ENCODE results near the gene GTPBP6. TPM values are rescaled to one million over a fixed set of nuclear protein-coding genes. Genes with fewer than 3 reads are reported as not detected.
A peak's percentile ranks its signal among the peaks of the same experiment; 100 is the strongest.

GTPBP6 gene
- total and polyA plus RNA-seq, 2 experiments from 2014 or later, result 41.4 to 66.8 TPM

GRCh38 chrX:276581-277201 is 41.9 kb downstream of the GTPBP6 start:
- H3K36me3 ChIP-seq (ENCODE audit: insufficient read depth), result no peaks in the 10 kb centered on the region; the same call in 1 of the 2 replicates
- H3K9me2 ChIP-seq (ENCODE audit: insufficient read depth), result no peaks in the 10 kb centered on the region
- H3K79me2 ChIP-seq (replicated peaks; ENCODE audit: insufficient read depth), result peaks cover 22% of the 10 kb centered on the region
- no peaks in the 10 kb centered on the region for H4K20me1 ChIP-seq (replicated peaks; ENCODE audit: insufficient read depth)
- no peak for TF ChIP-seq JUNB (IDR thresholded peaks at IDR 0.05; ENCODE audit: unreplicated experiment)
- no peak for TF ChIP-seq NANOG (IDR thresholded peaks at IDR 0.05; ENCODE audit: borderline replicate concordance)
- no peak for TF ChIP-seq ETS1 (IDR thresholded peaks at IDR 0.05)
- TF ChIP-seq ZNF114 (CRISPR knock-in tag; IDR thresholded peaks at IDR 0.05), result no peak
- TF ChIP-seq STAT1 (IDR thresholded peaks at IDR 0.05; ENCODE audit: unreplicated experiment), result no peak
- TF ChIP-seq REST (IDR thresholded peaks at IDR 0.05; ENCODE audit: unreplicated experiment), result no peak
- no peak for TF ChIP-seq EZH2 (IDR thresholded peaks at IDR 0.05; ENCODE audit: low read depth, unreplicated experiment)
- TF ChIP-seq POLR2AphosphoS5 (IDR thresholded peaks at IDR 0.05; ENCODE audit: low read depth), result no peak; the same call in 1 of the 2 replicates
- TF ChIP-seq CTCF (conservative IDR thresholded peaks at IDR 0.05; ENCODE audit: low read depth in 2 of 2), result no peak; a peak in 1 of 4 replicates
- no peak for TF ChIP-seq ZNF331 (CRISPR knock-in tag; IDR thresholded peaks at IDR 0.05; ENCODE audit: low read depth)
- no peak for TF ChIP-seq CREB1 (CRISPR knock-in tag; IDR thresholded peaks at IDR 0.05; ENCODE audit: low read depth)
- no peak for TF ChIP-seq EZH2phosphoT487 (IDR thresholded peaks at IDR 0.05; ENCODE audit: unreplicated experiment)
- TF ChIP-seq ZNF462 (CRISPR knock-in tag; IDR thresholded peaks at IDR 0.05), result no peak
- Mint-ChIP-seq H3K9me3 (peaks cover 12% of the 10 kb centered on the region), H3K27me3 (ENCODE audit: insufficient read depth, low read depth, poor library complexity) (peaks cover 21% of the 10 kb centered on the region), H3K36me3 (ENCODE audit: low read depth) (peaks cover 19% of the 10 kb centered on the region), H3K4me3 (peak overlapping the region; percentile 75), H3K27ac (no peak overlapping the region), H3K4me1 (peaks cover 12% of the 10 kb centered on the region)
- no peaks in the 10 kb centered on the region for H3K27me3 ChIP-seq (ENCODE audit: insufficient read depth)
- H3K4me1 ChIP-seq (ENCODE audit: insufficient read depth), result peaks cover 10% of the 10 kb centered on the region; the same call in 1 of the 2 replicates
- ATAC-seq, result peak; percentile 2
- H3K4me2 ChIP-seq, result peak overlapping the region; percentile 95
- no peak overlapping the region for H2AFZ ChIP-seq
- no peak overlapping the region for H3K27ac ChIP-seq (ENCODE audit: low read depth)
- H3K4me3 ChIP-seq, result peak overlapping the region; percentile 83
- DNase-seq (ENCODE audit: low spot score), result no peak
- H3F3A ChIP-seq (replicated peaks; ENCODE audit: low read depth), result peaks cover 11% of the 10 kb centered on the region
